HepG2 (cell line): ENCODE results near the gene ENO2. TPM values are rescaled to one million over a fixed set of nuclear protein-coding genes. Genes with fewer than 3 reads are reported as not detected.
A peak's percentile ranks its signal among the peaks of the same experiment; 100 is the strongest.

ENCODE experiments used
- CBX5 ChIP-seq: sonication (generic); formaldehyde crosslinking; IDR thresholded peaks from 2 replicates; pipeline ENCODE4 v1.4.0; 2020; ENCODE audit warnings: missing genetic modification reagents, borderline replicate concordance
- ERF ChIP-seq: IDR thresholded peaks from 2 replicates; pipeline ENCODE4 v1.6.1; 2018; ENCODE audit warnings: missing biosample characterization, missing genetic modification reagents
- KDM2A ChIP-seq: sonication (generic); formaldehyde crosslinking; IDR thresholded peaks from 2 replicates; pipeline ENCODE4 v1.4.0; 2020; ENCODE audit warnings: low read depth, missing genetic modification reagents, borderline replicate concordance
- KLF13 ChIP-seq: sonication (generic); formaldehyde crosslinking; IDR thresholded peaks from 2 replicates; pipeline ENCODE4 v1.4.0; 2020; ENCODE audit warnings: mild to moderate bottlenecking, missing genetic modification reagents
- MXD1 ChIP-seq: sonication (generic); formaldehyde crosslinking; IDR thresholded peaks from 2 replicates; pipeline ENCODE4 v1.4.0; 2020; ENCODE audit warnings: mild to moderate bottlenecking, missing genetic modification reagents
- POLR2A ChIP-seq, 2 experiments: IDR thresholded peaks; 2 replicates each; pipeline ENCODE4 v1.6.1; 2011; ENCODE audit warnings: low read depth in 2 of 2, low read length in 2 of 2, mild to moderate bottlenecking in 1 of 2, moderate library complexity in 1 of 2; ENCODE audit not compliant: insufficient read depth in 1 of 2
- RXRB ChIP-seq: IDR thresholded peaks from 2 replicates; pipeline ENCODE4 v1.6.1; 2016; ENCODE audit warnings: borderline replicate concordance, missing genetic modification reagents, missing compliant biosample characterization
- SP4 ChIP-seq: sonication (generic); formaldehyde crosslinking; IDR thresholded peaks from 2 replicates; pipeline ENCODE4 v1.8.1; 2023; ENCODE audit warnings: mild to moderate bottlenecking, missing genetic modification reagents
- TFDP1 ChIP-seq: IDR thresholded peaks from 2 replicates; pipeline ENCODE4 v1.6.1; 2016; ENCODE audit warnings: missing compliant biosample characterization, missing genetic modification reagents, borderline replicate concordance
- TFDP2 ChIP-seq: sonication (generic); formaldehyde crosslinking; IDR thresholded peaks from 2 replicates; pipeline ENCODE4 v1.4.0; 2020; ENCODE audit warnings: missing genetic modification reagents
- TP53 ChIP-seq: sonication (generic); formaldehyde crosslinking; conservative IDR thresholded peaks from 2 replicates; pipeline ENCODE4 v1.4.0; 2020; ENCODE audit warnings: missing genetic modification reagents
- ZBTB8A ChIP-seq: sonication (generic); formaldehyde crosslinking; IDR thresholded peaks from 2 replicates; pipeline ENCODE4 v1.4.0; 2020; ENCODE audit warnings: mild to moderate bottlenecking, low read depth, missing genetic modification reagents, borderline replicate concordance
- ZKSCAN8 ChIP-seq: IDR thresholded peaks from 2 replicates; pipeline ENCODE4 v1.6.1; 2016; ENCODE audit warnings: borderline replicate concordance, missing genetic modification reagents, missing compliant biosample characterization
- ZNF280D ChIP-seq: sonication (generic); formaldehyde crosslinking; IDR thresholded peaks from 2 replicates; pipeline ENCODE4 v1.5.1; 2020; ENCODE audit warnings: mild to moderate bottlenecking, missing genetic modification reagents
- ZNF317 ChIP-seq: sonication (generic); formaldehyde crosslinking; IDR thresholded peaks from 2 replicates; pipeline ENCODE4 v1.5.0; 2020; ENCODE audit warnings: mild to moderate bottlenecking, missing genetic modification reagents
- ZNF329 ChIP-seq: sonication (generic); formaldehyde crosslinking; IDR thresholded peaks from 2 replicates; pipeline ENCODE4 v1.9.0; 2021; ENCODE audit warnings: low read depth, mild to moderate bottlenecking, missing genetic modification reagents
- ZNF350 ChIP-seq: sonication (generic); formaldehyde crosslinking; IDR thresholded peaks from 2 replicates; pipeline ENCODE4 v1.4.0; 2020; ENCODE audit warnings: mild to moderate bottlenecking, low read depth, missing genetic modification reagents, borderline replicate concordance
- ZNF530 ChIP-seq: sonication (generic); formaldehyde crosslinking; IDR thresholded peaks from 2 replicates; pipeline ENCODE4 v1.5.0; 2020; ENCODE audit warnings: low read depth, mild to moderate bottlenecking, missing genetic modification reagents
- ZNF770 ChIP-seq: sonication (generic); formaldehyde crosslinking; IDR thresholded peaks from 2 replicates; pipeline ENCODE4 v1.5.0; 2020; ENCODE audit warnings: mild to moderate bottlenecking, missing genetic modification reagents
- ZNF790 ChIP-seq: sonication (generic); formaldehyde crosslinking; IDR thresholded peaks from 2 replicates; pipeline ENCODE4 v1.8.0; 2022; ENCODE audit warnings: missing genetic modification reagents, mild to moderate bottlenecking, borderline replicate concordance
- ZNF878 ChIP-seq: sonication (generic); formaldehyde crosslinking; IDR thresholded peaks from 2 replicates; pipeline ENCODE4 v1.8.1; 2023; ENCODE audit warnings: mild to moderate bottlenecking, missing genetic modification reagents, moderate library complexity
- polyA plus RNA-seq, 8 experiments: library from polyadenylated mRNA; depleted of rRNA in 3 of 8; stranded (reverse) in 7 of 8; unstranded in 1 of 8; fragments of >200 nt; fragmentation: Illumina TruSeq in 4 of 8; extraction: Trizol in 4 of 8; gene quantifications; 2 replicates each; pipeline versions ENCODE4 v1.2.1 to v1.2.3, GENCODE V29; 2011 to 2016; ENCODE audit warnings: low read depth in 4 of 8, missing spikeins in 1 of 8, mixed read lengths in 1 of 8; ENCODE audit not compliant: insufficient read depth in 1 of 8
- total RNA-seq, 5 experiments: library from RNA; depleted of rRNA; stranded (reverse); fragments of >200 nt; fragmentation: Illumina TruSeq; extraction: Trizol; gene quantifications; 2 replicates each; pipeline ENCODE4 v1.2.3, GENCODE V29; 2016; ENCODE audit warnings: low read depth in 1 of 5

The ENO2 gene
- total and polyA plus RNA-seq, 2 of the 13 experiments (the other 11 are each of a cell fraction or from before 2014, with no cell fraction given): 19.3 to 136 TPM

- TF ChIP-seq KLF13 (CRISPR knock-in tag): no peak
- peak; percentile 52; the same call in 1 of the 2 replicates for TF ChIP-seq TFDP1 (CRISPR knock-in tag)
- TF ChIP-seq ZNF350 (CRISPR knock-in tag): no peak
- peak; percentile 48 for TF ChIP-seq ZNF770 (CRISPR knock-in tag)
- peak in 1 of 2 experiments; percentile 98; a peak in 2 of 4 replicates for TF ChIP-seq POLR2A (IDR thresholded peaks at IDR 0.05; ENCODE audit: insufficient read depth in 1 of 2, low read depth in 2 of 2, low read length in 2 of 2)
- peak; percentile 33; the same call in 1 of the 2 replicates for TF ChIP-seq RXRB (CRISPR knock-in tag)
- TF ChIP-seq MXD1 (CRISPR knock-in tag): peak; percentile 40; the same call in 1 of the 2 replicates
- TF ChIP-seq ZBTB8A (CRISPR knock-in tag): peak; percentile 23; the same call in 1 of the 2 replicates
- TF ChIP-seq CBX5 (CRISPR knock-in tag): no peak; the same call in 1 of the 2 replicates
- TF ChIP-seq KDM2A: peak; percentile 78
- TF ChIP-seq TFDP2: peak; percentile 47; the same call in 1 of the 2 replicates
- TF ChIP-seq ZKSCAN8 (CRISPR knock-in tag): no peak
- TF ChIP-seq TP53 (CRISPR knock-in tag): no peak
- TF ChIP-seq ZNF530: no peak
- no peak; the same call in 1 of the 2 replicates for TF ChIP-seq ZNF317 (CRISPR knock-in tag)
- TF ChIP-seq ERF (CRISPR knock-in tag): peak; percentile 50; the same call in 1 of the 2 replicates
- TF ChIP-seq ZNF329 (CRISPR knock-in tag): 0 out of 2 replicates have a peak, but pooled peaks have one; percentile 30
- TF ChIP-seq SP4 (CRISPR knock-in tag): peak; percentile 69; the same call in 1 of the 2 replicates
- TF ChIP-seq ZNF790 (CRISPR knock-in tag): 0 out of 2 replicates have a peak, but pooled peaks have one; percentile 61
- TF ChIP-seq ZNF280D (CRISPR knock-in tag): no peak
- TF ChIP-seq ZNF878 (CRISPR knock-in tag): peak; percentile 35; the same call in 1 of the 2 replicates
Observed at GRCh38 chr12:6867413-6868210, 46.8 kb upstream of the ENO2 start, which contains the start of gene TPI1 (continued).
